Stomach (tissue), 4 donors: ENCODE data around the gene HTRA3.

ENCODE experiments used
- EP300 ChIP-seq: sonication (generic); formaldehyde crosslinking; IDR thresholded peaks from one replicate; pipeline ENCODE4 v1.6.1; 2017; ENCODE audit warnings: antibody characterized with exemption
- POLR2A ChIP-seq, 4 donors: fragments of 450-650 bp; IDR thresholded peaks; one replicate each; pipeline ENCODE4 v1.6.1; 2016; ENCODE audit warnings: antibody characterized with exemption in 4 of 4, control low read depth in 2 of 4, mild to moderate bottlenecking in 1 of 4, moderate library complexity in 1 of 4
- POLR2AphosphoS5 ChIP-seq, 3 donors: sonication (generic); formaldehyde crosslinking; IDR thresholded peaks; one replicate each; pipeline ENCODE4 v1.6.1; 2016; ENCODE audit warnings: antibody characterized with exemption in 3 of 3
- TF ChIP-seq, protein P1 (sequence below), 7 experiments: fragments of 450-650 bp in 4 of 7; fragments of 200-600 bp in 3 of 7; sonication (generic) in 3 of 7; IDR thresholded peaks; one replicate each; pipeline ENCODE4 v1.5.1; 2016 to 2019; ENCODE audit warnings: antibody characterized with exemption in 7 of 7, control low read depth in 2 of 7, mild to moderate bottlenecking in 1 of 7

DNA sequence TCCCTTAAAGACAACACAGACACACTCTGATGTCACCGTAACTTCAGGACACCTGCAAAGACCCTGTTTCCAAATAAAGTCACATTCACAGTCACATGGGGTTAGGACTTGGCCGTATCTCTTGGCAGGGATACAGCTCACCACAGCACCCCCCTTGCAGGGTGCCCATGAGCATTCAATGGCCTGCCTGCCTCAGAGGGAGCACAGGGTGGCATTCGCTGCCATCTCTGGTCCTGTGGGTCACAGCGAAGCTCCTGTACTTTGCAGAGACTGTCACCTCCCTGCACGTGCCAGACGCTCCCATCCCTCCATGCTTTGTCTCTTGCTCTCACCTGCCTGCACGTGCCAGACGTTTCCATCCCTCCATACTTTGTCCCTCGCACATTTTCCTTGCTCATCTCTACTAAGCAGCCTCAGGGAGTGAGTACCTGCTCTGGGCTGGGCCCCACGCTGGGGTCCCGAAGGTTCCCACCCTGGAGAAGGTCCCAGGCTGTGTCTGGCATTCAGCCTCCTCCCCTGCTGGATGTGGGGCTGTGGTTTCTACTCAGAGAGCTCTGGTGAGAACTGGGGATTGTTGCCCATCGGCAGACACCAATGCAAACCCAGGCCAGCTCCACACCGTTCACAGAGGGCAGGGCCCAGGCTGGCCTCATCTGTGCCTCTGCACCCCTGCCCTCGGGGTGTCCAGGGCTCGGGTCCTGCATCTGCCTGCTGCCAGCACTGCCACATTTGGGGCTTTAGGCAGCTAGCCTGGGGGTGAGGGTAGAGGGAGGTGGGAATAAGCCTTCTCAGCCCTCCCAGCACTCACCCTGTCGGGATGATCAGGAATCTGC is 15.8 kb downstream of the HTRA3 start:
- TF ChIP-seq, protein P1, sequence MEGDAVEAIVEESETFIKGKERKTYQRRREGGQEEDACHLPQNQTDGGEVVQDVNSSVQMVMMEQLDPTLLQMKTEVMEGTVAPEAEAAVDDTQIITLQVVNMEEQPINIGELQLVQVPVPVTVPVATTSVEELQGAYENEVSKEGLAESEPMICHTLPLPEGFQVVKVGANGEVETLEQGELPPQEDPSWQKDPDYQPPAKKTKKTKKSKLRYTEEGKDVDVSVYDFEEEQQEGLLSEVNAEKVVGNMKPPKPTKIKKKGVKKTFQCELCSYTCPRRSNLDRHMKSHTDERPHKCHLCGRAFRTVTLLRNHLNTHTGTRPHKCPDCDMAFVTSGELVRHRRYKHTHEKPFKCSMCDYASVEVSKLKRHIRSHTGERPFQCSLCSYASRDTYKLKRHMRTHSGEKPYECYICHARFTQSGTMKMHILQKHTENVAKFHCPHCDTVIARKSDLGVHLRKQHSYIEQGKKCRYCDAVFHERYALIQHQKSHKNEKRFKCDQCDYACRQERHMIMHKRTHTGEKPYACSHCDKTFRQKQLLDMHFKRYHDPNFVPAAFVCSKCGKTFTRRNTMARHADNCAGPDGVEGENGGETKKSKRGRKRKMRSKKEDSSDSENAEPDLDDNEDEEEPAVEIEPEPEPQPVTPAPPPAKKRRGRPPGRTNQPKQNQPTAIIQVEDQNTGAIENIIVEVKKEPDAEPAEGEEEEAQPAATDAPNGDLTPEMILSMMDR (IDR thresholded peaks at IDR 0.05) = no peak
- TF ChIP-seq POLR2AphosphoS5 (IDR thresholded peaks at IDR 0.05) = no peak
- no peak for TF ChIP-seq POLR2A (IDR thresholded peaks at IDR 0.05)
- no peak for TF ChIP-seq EP300
